Measurements from ENCODE around the gene SCML1.

SCML1 gene

GRCh38 chrX:17788956-17789562 lies 51.8 kb downstream of the SCML1 start:
- no peak for DNase-seq (ENCODE audit: low read depth in 3 of 3, low spot score in 1 of 3)

DNA sequence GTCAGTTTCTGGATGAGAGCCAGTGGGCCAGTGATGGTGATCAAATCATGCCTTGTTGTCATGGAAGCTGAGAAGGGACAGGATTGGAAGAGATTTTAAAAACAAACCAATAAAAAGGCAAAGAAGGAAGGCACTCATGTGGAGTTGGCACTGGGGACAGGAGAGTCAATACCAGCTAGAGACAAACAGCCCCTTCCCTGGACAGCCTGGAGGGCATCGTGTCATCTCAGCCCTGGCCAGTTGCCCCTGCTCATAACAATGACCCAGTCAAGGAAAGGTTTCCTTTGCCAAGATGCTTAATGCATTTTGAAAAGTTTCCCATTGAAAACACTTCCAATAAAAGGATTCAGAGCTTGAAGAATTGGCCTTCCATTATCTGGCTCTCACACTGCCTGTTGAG lies 55.5 kb downstream of the SCML1 start:
- DNase-seq (ENCODE audit: low read depth in 3 of 3, low spot score in 1 of 3): no peak

- DNase-seq (ENCODE audit: low read depth in 3 of 3, low spot score in 1 of 3): no peak
Measured at GRCh38 chrX:17798921-17799320, 61.6 kb downstream of the SCML1 start.

DNA sequence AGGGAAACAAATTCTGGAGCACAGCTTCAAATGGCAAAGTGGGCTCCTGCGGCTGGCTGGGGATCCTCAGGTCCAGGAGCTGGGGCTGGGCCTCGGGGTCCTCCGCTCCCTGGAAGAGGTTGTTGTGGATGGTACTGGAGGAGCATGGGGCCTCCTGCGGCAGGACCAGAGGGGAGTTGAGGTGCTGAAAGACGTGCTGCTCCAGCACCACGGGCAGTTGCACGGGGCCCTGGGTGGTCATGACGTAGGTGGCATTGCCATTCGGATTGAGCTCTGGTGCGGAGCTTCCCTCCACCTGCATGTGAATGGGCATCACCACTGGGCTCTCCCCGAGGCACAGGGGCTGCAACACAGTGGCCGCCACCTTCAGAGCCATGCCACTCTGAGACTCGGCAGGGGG lies 64.1 kb downstream of the SCML1 start:
- DNase-seq (ENCODE audit: low read depth in 3 of 3, low spot score in 1 of 3): no peak

DNA sequence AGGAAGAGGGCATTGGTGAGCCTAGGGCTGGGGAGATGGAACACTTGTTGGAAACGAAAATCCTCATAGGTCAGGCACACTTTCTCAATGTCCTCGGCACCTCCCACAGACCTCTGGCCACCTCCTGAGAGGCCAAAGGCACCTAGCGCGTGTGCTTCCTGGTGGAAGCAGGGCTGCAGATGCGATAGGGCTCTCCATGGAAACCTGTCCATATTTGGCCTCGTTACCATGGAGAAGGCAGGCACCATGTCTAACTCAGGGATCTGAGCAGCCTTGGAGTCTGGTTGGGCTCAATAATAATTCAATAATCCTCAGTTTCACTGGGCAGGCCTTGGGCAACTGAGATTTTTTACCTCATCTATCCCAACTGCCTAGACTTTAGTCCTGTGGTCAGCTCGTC lies 65.5 kb downstream of the SCML1 start:
- no peak for DNase-seq (ENCODE audit: low read depth in 3 of 3, low spot score in 1 of 3)

- no peak for DNase-seq (ENCODE audit: low read depth in 3 of 3, low spot score in 1 of 3)
Measured at GRCh38 chrX:17803449-17803848, 66.2 kb downstream of the SCML1 start.
